Lower lobe of right lung (tissue), 2 donors: ENCODE data around the gene AGO4. TPM values are rescaled to one million over a fixed set of nuclear protein-coding genes. Genes with fewer than 3 reads are reported as not detected.
"Not testable (repeated sequence)": the region's sequence is repeated elsewhere in the genome, so short reads cannot be mapped to it uniquely, and the experiment has no call there.

Experiments used
- ATAC-seq, 2 donors: fragments of 200-7000 bp; cut with Tn5 transposase; one replicate each; pipeline ENCODE4 v1.9.1; 2020 to 2022; ENCODE audit warnings: mild to moderate bottlenecking in 2 of 2, moderate library complexity in 2 of 2
- DNase-seq: peaks from one replicate; pipeline ENCODE4 v3.0.0-alpha.2; 2020
- H3K27ac ChIP-seq: fragments of 200-600 bp; one replicate; pipeline ENCODE4 v1.8.0; 2022
- H3K27me3 ChIP-seq: fragments of 200-600 bp; one replicate; pipeline ENCODE4 v1.8.0; 2022; ENCODE audit warnings: low read depth
- H3K36me3 ChIP-seq: fragments of 200-600 bp; one replicate; pipeline ENCODE4 v1.8.0; 2022; ENCODE audit warnings: mild to moderate bottlenecking
- H3K4me1 ChIP-seq: fragments of 200-600 bp; one replicate; pipeline ENCODE4 v1.8.0; 2022
- H3K4me3 ChIP-seq: fragments of 200-600 bp; one replicate; pipeline ENCODE4 v1.8.0; 2022; ENCODE audit warnings: mild to moderate bottlenecking
- H3K9me3 ChIP-seq: fragments of 200-600 bp; one replicate; pipeline ENCODE4 v1.8.0; 2022
- CTCF ChIP-seq: fragments of 200-600 bp; IDR thresholded peaks from one replicate; pipeline ENCODE4 v1.8.0; 2022; ENCODE audit warnings: antibody characterized with exemption, mild to moderate bottlenecking
- intact Hi-C: fragments of 100-400 bp; cut with DNase I; formaldehyde crosslinking; loops from one replicate; pipeline ENCODE4 v1.11.0; 2022
- total RNA-seq: library from RNA; stranded (reverse); fragmentation: NEBNext Ultra II Directional; extraction: Animal tissue kit (Norgen Biotek cat#: 25700); gene quantifications from one replicate; pipeline ENCODE4 v1.2.1, GENCODE V29; 2021
- donor health status: DM: no; HTN: yes; CAD: no; lungs with severe emphysema.

AGO4 gene
- total RNA-seq, 1 donor from 2014 or later = 32.9 TPM

DNA sequence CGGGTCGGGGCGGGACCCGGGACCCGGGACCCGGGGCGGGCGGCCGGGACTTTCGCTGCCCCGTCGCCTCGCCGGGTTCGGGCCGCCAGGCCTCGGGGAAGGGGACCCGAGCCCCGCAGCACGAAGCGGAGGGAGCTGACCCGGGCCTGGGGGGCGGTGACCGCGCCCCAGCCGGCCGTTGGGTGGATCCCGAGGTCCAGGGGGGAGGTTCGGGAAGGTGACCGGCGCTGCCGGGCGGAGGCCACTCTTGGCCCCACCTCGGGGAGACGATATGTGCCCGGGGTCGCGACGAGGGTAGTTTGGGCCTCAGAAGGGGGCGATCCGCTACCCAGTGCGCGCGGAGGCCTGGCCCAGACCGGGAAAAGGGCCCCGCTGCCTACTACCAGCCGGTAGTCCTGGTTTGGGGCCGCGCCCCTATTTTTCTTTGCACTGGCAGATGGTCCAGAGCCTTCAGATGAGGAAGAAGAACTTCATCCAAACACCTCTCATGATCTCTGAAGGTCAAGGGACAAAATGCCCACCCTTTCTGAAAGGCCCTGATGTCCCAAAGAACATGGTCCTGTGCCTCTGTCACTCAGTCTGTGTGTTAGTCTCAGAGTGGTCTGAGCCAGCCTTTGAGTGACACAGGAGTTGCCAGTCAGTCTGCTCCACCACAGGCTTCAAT is 766 bp downstream of the AGO4 start:
- DNase-seq = peak; percentile 77

GRCh38 chr1:35809114-35810095 is 1.6 kb downstream of the AGO4 start:
- intact Hi-C loops = no loop called here
- no peaks in the 10 kb centered on the region for H3K9me3 ChIP-seq
- ATAC-seq (peak in 1 of 2 donors; percentile 12), DNase-seq (no peak)
- peak overlapping the region; percentile 94 for H3K27ac ChIP-seq
- no peaks in the 10 kb centered on the region for H3K27me3 ChIP-seq
- H3K4me1 ChIP-seq = peaks cover 45% of the 10 kb centered on the region
- TF ChIP-seq CTCF = no peak
- H3K36me3 ChIP-seq = no peaks in the 10 kb centered on the region
- peak overlapping the region; percentile 95 for H3K4me3 ChIP-seq

More for the DNA sequence above, 766 bp downstream of the AGO4 start:
- peak overlapping the region; percentile 94 for H3K27ac ChIP-seq
- peak overlapping the region; percentile 95 for H3K4me3 ChIP-seq
- peak; percentile 64 to 70 for ATAC-seq
- H3K27me3 ChIP-seq = no peaks in the 10 kb centered on the region
- peaks cover 51% of the 10 kb centered on the region for H3K4me1 ChIP-seq
- intact Hi-C loops = no loop called here
- no peak for TF ChIP-seq CTCF
- no peaks in the 10 kb centered on the region for H3K36me3 ChIP-seq
- no peaks in the 10 kb centered on the region for H3K9me3 ChIP-seq

DNA sequence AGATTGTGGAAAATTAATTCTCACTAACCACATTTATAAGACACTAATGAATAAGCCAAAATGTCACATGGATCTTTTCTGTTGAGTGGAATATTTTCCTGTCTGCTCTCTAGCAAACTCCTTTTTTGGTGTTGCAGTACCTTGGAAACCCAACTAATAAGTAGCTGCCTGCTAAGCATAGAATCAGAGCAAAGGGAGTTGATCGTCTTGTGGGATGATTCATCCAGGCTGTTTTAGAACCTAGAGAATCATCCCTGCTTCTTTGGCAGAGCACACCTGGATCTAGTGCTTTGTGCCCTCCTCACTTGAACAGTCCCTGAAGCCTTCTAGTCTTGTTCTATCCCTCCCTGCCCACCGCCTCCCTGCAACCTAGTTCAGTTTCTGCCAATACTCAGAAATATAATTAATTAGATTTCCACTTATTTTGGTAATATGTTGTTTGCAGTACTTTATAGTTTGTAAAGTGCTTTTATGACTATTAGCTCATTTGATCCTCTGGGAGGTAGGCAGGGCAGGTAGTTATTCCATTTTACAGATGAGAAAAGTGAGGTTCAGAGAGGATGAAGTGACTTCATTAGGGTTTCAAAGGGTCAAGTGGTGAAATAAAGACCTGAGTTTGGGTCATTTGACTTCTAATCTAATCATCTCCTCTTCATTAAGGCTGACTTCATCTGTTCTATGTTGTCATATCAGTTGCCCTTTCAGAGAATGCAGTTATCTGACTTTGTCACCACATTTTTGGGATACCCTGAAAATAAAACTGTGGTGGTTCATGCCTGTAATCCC is 2.5 kb downstream of the AGO4 start:
- DNase-seq = no peak
- H3K4me1 ChIP-seq = peaks cover 41% of the 10 kb centered on the region
- no peaks in the 10 kb centered on the region for H3K27me3 ChIP-seq
- intact Hi-C loops = no loop called here
- H3K36me3 ChIP-seq = no peaks in the 10 kb centered on the region
- no peak for ATAC-seq
- H3K27ac ChIP-seq = peak overlapping the region; percentile 94
- H3K9me3 ChIP-seq = no peaks in the 10 kb centered on the region
- no peak for TF ChIP-seq CTCF
- H3K4me3 ChIP-seq = peak overlapping the region; percentile 95

- intact Hi-C loops, DNase-seq, H3K9me3 ChIP-seq, H3K4me3 ChIP-seq, H3K27ac ChIP-seq, H3K36me3 ChIP-seq, ATAC-seq, H3K27me3 ChIP-seq: not testable (repeated sequence)
- H3K4me1 ChIP-seq = peaks cover 41% of the 10 kb centered on the region
Observed at GRCh38 chr1:35812754-35813153, 4.9 kb downstream of the AGO4 start.

DNA sequence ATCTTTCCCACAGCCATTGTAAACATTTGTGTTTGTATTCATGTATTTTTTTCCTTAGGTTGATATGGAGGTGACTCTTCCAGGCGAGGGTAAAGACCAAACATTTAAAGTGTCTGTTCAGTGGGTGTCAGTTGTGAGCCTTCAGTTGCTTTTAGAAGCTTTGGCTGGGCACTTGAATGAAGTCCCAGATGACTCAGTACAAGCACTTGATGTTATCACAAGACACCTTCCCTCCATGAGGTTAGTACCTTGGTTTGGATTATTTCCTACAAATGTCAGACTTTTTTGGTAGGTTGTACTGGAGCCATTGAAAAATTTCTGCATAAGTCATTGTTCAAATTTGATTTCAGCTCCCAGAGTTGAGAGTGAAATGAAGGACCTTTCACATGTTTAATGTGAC is 17.4 kb downstream of the AGO4 start:
- no peaks in the 10 kb centered on the region for H3K4me1 ChIP-seq
- H3K27ac ChIP-seq = no peak overlapping the region
- peaks cover 74% of the 10 kb centered on the region for H3K36me3 ChIP-seq
- TF ChIP-seq CTCF = no peak
- intact Hi-C loops = no loop called here
- no peaks in the 10 kb centered on the region for H3K9me3 ChIP-seq
- H3K4me3 ChIP-seq = no peak overlapping the region
- H3K27me3 ChIP-seq = no peaks in the 10 kb centered on the region
- ATAC-seq = no peak
- no peak for DNase-seq
